Uterus (tissue), 4 donors: Measurements from ENCODE around the gene ENDOD1. TPM values are rescaled to one million over a fixed set of nuclear protein-coding genes. Genes with fewer than 3 reads are reported as not detected.

Experiments
- DNase-seq, 2 donors: peaks; one replicate each; pipeline ENCODE4 v3.0.0-alpha.2; 2019 to 2020
- H3K27ac ChIP-seq, 2 donors: fragments of 200-600 bp; sonication (generic); 1 replicate in 1 of 2; 2 replicates in 1 of 2; pipeline ENCODE4 v1.5.1; 2016 to 2018
- H3K27me3 ChIP-seq, 2 donors: fragments of 200-600 bp; sonication (generic); one replicate each; pipeline ENCODE4 v1.5.1; 2018 to 2019; ENCODE audit warnings: control low read depth in 1 of 2
- H3K36me3 ChIP-seq, 2 donors: fragments of 200-600 bp; sonication (generic); one replicate each; pipeline ENCODE4 v1.5.1; 2019; ENCODE audit warnings: control low read depth in 1 of 2
- H3K4me1 ChIP-seq, 2 donors: fragments of 200-600 bp; sonication (generic); one replicate each; pipeline ENCODE4 v1.5.1; 2018 to 2019; ENCODE audit warnings: control low read depth in 1 of 2
- H3K4me3 ChIP-seq, 2 donors: fragments of 200-600 bp; sonication (generic); 1 replicate in 1 of 2; 2 replicates in 1 of 2; pipeline ENCODE4 v1.5.1; 2018 to 2019; ENCODE audit warnings: mild to moderate bottlenecking in 1 of 2
- H3K9me3 ChIP-seq, 2 donors: fragments of 200-600 bp; sonication (generic); one replicate each; pipeline ENCODE4 v1.5.1; 2019; ENCODE audit warnings: control low read depth in 1 of 2
- POLR2A ChIP-seq, 2 donors: fragments of 450-650 bp; IDR thresholded peaks; one replicate each; pipeline ENCODE4 v1.6.1; 2016; ENCODE audit warnings: antibody characterized with exemption in 2 of 2, mild to moderate bottlenecking in 1 of 2, moderate library complexity in 1 of 2
- intact Hi-C: fragments of 100-400 bp; cut with DNase I; formaldehyde crosslinking; loops from one replicate; pipeline ENCODE4 v1.15.1; 2023; ENCODE audit warnings: low total_unique reads
- total RNA-seq, 4 donors: library from RNA; depleted of rRNA in 3 of 4; stranded (reverse); fragments of >200 nt in 3 of 4; gene quantifications; one replicate each; pipeline versions ENCODE4 v1.1.0 to v1.2.4, GENCODE V29; 2014 to 2023
- TF ChIP-seq, protein P1 (sequence below), 4 experiments: fragments of 200-600 bp in 2 of 4; fragments of 450-650 bp in 2 of 4; sonication (generic) in 2 of 4; IDR thresholded peaks; one replicate each; pipeline ENCODE4 v1.5.1; 2016 to 2019; ENCODE audit warnings: antibody characterized with exemption in 4 of 4, mild to moderate bottlenecking in 2 of 4, moderate library complexity in 1 of 4
- donor health status: DM: yes; HTN: yes; CAD: no.

Gene ENDOD1
- total RNA-seq, 4 donors from 2014 or later: 35.0 to 82.9 (median 60.0) TPM

DNA sequence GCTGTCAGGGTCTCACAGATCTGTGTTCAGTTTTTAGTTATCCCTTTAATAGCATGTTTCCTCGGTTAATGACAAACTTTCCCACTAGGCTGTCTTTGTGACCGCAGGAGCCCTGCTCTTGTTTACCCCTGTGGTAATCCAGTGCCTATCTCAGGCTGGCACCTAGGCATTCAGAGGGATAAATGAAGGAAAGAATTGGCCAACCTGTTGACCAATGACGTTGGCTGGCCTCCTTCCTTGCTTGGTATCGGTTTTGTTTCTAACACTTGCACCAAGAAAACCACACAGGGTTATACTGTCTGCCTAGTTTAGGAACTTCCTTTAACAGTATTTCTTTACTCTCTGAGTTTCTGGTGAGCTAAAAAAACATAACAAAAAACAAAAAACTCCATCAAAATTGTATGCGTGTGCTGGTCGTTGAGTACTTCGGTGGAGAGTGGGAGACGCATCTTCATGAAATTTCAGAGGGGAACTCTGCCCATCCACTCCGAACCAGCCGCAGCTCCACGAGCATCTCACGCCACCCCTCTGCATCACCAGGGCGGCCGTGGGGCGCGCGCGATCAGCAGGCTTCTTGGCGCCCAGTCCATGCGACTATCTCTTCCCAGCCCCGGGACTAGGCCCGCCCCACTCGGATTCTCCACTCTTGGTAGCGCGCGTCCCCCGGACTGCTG is 563 bp upstream of the ENDOD1 start:
- intact Hi-C loops: no loop called here
- H3K27ac ChIP-seq: peak overlapping the region; percentile 93 to 98
- no peak for DNase-seq
- H3K4me1 ChIP-seq: peaks cover 4 to 6% of the 10 kb centered on the region in 2 donors
- peak overlapping the region; percentile 60 to 92 for H3K4me3 ChIP-seq
- H3K27me3 ChIP-seq: no peaks in the 10 kb centered on the region
- no peak for TF ChIP-seq POLR2A (IDR thresholded peaks at IDR 0.05)
- TF ChIP-seq, protein P1, sequence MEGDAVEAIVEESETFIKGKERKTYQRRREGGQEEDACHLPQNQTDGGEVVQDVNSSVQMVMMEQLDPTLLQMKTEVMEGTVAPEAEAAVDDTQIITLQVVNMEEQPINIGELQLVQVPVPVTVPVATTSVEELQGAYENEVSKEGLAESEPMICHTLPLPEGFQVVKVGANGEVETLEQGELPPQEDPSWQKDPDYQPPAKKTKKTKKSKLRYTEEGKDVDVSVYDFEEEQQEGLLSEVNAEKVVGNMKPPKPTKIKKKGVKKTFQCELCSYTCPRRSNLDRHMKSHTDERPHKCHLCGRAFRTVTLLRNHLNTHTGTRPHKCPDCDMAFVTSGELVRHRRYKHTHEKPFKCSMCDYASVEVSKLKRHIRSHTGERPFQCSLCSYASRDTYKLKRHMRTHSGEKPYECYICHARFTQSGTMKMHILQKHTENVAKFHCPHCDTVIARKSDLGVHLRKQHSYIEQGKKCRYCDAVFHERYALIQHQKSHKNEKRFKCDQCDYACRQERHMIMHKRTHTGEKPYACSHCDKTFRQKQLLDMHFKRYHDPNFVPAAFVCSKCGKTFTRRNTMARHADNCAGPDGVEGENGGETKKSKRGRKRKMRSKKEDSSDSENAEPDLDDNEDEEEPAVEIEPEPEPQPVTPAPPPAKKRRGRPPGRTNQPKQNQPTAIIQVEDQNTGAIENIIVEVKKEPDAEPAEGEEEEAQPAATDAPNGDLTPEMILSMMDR (IDR thresholded peaks at IDR 0.05): peak in 1 of 4 experiments; percentile 15
- H3K9me3 ChIP-seq: no peaks in the 10 kb centered on the region
- no peaks in the 10 kb centered on the region for H3K36me3 ChIP-seq

DNA sequence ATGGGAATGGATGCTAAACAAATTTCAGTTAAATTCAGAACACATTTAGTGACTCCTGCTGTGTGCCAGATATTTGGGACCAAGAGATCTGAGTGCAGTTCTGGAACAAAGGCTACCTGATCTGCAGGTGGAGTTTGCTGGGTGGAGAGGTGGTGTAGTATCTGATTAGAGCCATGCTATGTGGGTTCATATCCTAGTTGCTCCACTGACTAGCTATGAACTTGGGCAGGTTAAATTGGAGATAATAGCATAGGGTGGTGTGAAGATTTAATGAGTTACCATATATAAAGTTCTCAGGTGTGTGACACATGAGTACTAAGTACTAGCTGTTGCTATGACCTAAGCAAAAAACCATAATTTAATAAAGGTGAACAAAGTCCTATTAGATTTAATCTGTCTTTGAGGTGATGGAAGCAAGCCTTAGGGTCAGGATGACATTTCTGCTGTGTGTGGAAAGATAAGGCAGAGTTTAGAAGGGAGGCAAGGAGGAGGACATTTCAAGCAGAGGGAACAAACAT is 2.1 kb downstream of the ENDOD1 start:
- no peak for DNase-seq
- intact Hi-C loops: no loop called here
- Histone ChIP-seq H3K4me1 (peaks cover 4 to 8% of the 10 kb centered on the region in 2 donors), H3K4me3 (no peak overlapping the region), H3K27ac (no peak overlapping the region), H3K9me3 (no peaks in the 10 kb centered on the region), H3K27me3 (no peaks in the 10 kb centered on the region), H3K36me3 (no peaks in the 10 kb centered on the region)
- no peak for TF ChIP-seq POLR2A (IDR thresholded peaks at IDR 0.05)
- TF ChIP-seq, protein P1 (IDR thresholded peaks at IDR 0.05): no peak

DNA sequence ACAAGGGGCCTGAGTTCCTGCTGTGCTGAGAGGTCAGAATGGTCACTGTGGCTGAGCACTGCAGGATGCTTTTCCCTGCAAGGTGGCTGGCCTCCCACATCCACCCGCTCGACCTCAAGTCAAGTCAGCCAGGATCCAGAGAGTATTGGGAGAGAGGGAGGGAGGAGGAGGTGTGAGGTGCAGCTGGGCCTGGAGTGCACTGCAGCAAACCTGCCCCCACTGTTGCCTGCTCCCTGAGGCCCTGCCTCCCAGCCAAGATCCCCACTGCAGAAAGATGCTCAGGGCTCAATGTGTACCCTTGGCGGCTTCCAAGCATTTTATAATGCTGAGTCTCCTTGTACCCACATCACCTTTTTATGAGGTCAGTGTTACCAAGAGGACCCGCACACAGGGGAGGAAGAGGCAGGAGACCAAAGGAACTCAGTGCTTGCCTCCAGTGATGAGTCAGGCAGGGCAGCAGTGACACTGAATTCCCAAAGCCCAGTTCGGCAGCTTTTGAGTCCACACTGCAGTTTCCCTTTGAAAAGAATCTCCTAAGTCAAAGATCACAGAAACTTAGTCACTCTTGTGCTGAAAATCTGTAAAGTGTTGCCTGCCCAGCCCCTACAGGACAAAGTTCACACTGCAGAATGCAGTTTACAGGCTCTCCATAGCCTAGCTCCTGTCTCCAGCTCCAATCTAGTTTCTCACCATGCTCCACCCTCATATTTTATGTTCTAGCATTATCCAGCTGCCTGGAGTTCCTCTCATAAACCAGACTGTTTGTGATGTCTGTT is 3.1 kb downstream of the ENDOD1 start:
- TF ChIP-seq POLR2A (IDR thresholded peaks at IDR 0.05): no peak
- TF ChIP-seq, protein P1 (IDR thresholded peaks at IDR 0.05): peak in 3 of 4 experiments; percentile 10 to 35 (median 20)
- no peak for DNase-seq
- Histone ChIP-seq H3K9me3 (no peaks in the 10 kb centered on the region), H3K4me1 (peaks cover 4 to 8% of the 10 kb centered on the region in 2 donors), H3K4me3 (no peak overlapping the region), H3K27me3 (no peaks in the 10 kb centered on the region), H3K36me3 (no peaks in the 10 kb centered on the region), H3K27ac (no peak overlapping the region)
- intact Hi-C loops: no loop called here

DNA sequence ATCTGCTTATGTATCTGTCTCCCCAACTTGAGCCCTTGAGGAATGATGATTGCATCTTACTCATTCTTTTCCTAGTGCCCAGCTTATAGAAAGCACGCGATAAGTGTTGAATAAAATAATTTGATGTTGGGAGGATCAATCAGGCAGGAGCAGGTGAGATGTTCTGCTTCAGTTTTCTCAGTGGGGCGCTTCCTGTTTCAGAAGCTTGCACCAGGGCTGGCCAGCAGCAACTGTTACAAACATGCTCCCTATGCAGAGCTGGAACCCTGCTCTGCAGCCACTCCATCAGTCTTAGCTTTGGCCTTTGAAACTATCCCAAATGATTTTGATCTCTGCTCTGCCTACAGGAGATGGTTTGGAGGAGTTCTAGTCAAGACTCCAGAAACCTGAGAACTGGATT is 3.9 kb downstream of the ENDOD1 start:
- Histone ChIP-seq H3K4me1 (peaks cover 4 to 8% of the 10 kb centered on the region in 2 donors), H3K4me3 (no peak overlapping the region), H3K27ac (no peak overlapping the region), H3K36me3 (no peaks in the 10 kb centered on the region), H3K27me3 (no peaks in the 10 kb centered on the region), H3K9me3 (no peaks in the 10 kb centered on the region)
- intact Hi-C loops: no loop called here
- DNase-seq: no peak
- no peak for TF ChIP-seq POLR2A (IDR thresholded peaks at IDR 0.05)
- TF ChIP-seq, protein P1 (IDR thresholded peaks at IDR 0.05): no peak
